Endothelial cell of umbilical vein (primary cell): ENCODE data around the gene HBS1L. TPM values are rescaled to one million over a fixed set of nuclear protein-coding genes. Genes with fewer than 3 reads are reported as not detected.

Source experiments
- BruUV-seq: library from RNA; stranded (reverse); fragments of 400-500 nt; replicated peaks from 2 replicates; lab custom pipeline; 2021; lab: Mats Ljungman, UMichigan
- CTCF ChIA-PET: fragments of 300-600, 350-600 bp; sonication (Branson Sonifier 250); formaldehyde crosslinking; loops from one replicate; lab custom pipeline; 2021; ENCODE audit warnings: antibody characterized with exemption, inconsistent platforms; lab: Charles Lee
- POLR2A ChIA-PET: fragments of 300-600, 350-600 bp; sonication (Branson Sonifier 250); formaldehyde crosslinking; loops from one replicate; lab custom pipeline; 2021; ENCODE audit warnings: antibody characterized with exemption, inconsistent platforms; lab: Charles Lee
- DNase-seq: peaks from one replicate; pipeline ENCODE4 v3.0.0-alpha.2; 2011; ENCODE audit warnings: low read depth, low spot score
- FAIRE-seq: peaks from 2 replicates; lab custom pipeline; 2011; peaks lifted over from hg19 to GRCh38; lab: Jason Lieb, UNC
- H2AFZ ChIP-seq: 2 replicates; pipeline ENCODE4 v1.6.0; 2012; ENCODE audit warnings: low read depth, low read length, control low read depth, inconsistent platforms
- H3K27ac ChIP-seq: 2 replicates; pipeline ENCODE4 v1.5.1; 2011; ENCODE audit warnings: low read depth, mild to moderate bottlenecking, control low read depth, low read length, moderate library complexity; ENCODE audit not compliant: insufficient read depth
- H3K27me3 ChIP-seq, 2 experiments: 2 replicates each; pipeline versions ENCODE4 v1.6.0 to v1.6.1; 2011; ENCODE audit warnings: low read length in 2 of 2, mixed read lengths in 1 of 2; ENCODE audit not compliant: control insufficient read depth in 2 of 2, insufficient read depth in 2 of 2
- H3K36me3 ChIP-seq, 2 experiments: 2 replicates in 1 of 2; 3 replicates in 1 of 2; pipeline ENCODE4 v1.5.1; 2011; ENCODE audit warnings: low read length in 2 of 2, mild to moderate bottlenecking in 1 of 2, moderate library complexity in 1 of 2; ENCODE audit not compliant: control insufficient read depth in 2 of 2, insufficient read depth in 2 of 2; ENCODE audit errors: extremely low read depth in 1 of 2
- H3K4me1 ChIP-seq: 3 replicates; pipeline ENCODE4 v1.5.1; 2011; ENCODE audit warnings: mild to moderate bottlenecking, low read length; ENCODE audit not compliant: control insufficient read depth, insufficient read depth; ENCODE audit errors: extremely low read depth
- H3K4me2 ChIP-seq: 2 replicates; pipeline ENCODE4 v1.6.1; 2011; ENCODE audit warnings: low read length, control low read depth, mixed read lengths; ENCODE audit not compliant: insufficient read depth
- H3K4me3 ChIP-seq, 3 experiments: fragments of 200-600 bp in 1 of 3; sonication (generic), shearing (Covaris generic) in 1 of 3; replicated peaks in 1 of 3; 2 replicates each; pipeline ENCODE4 v1.5.1; 2011 to 2016; ENCODE audit warnings: control low read depth in 3 of 3, low read length in 3 of 3, mild to moderate bottlenecking in 2 of 3, inconsistent platforms in 1 of 3, low read depth in 1 of 3, moderate library complexity in 1 of 3; ENCODE audit not compliant: insufficient read depth in 1 of 3
- H3K79me2 ChIP-seq: 2 replicates; pipeline ENCODE4 v1.6.0; 2012; ENCODE audit warnings: low read length, inconsistent platforms; ENCODE audit not compliant: control insufficient read depth, insufficient read depth
- H3K9ac ChIP-seq: replicated peaks from 2 replicates; pipeline ENCODE3; 2011; ENCODE audit warnings: low read length, control low read depth; ENCODE audit not compliant: insufficient read depth; ENCODE audit errors: extremely low read depth
- H3K9me1 ChIP-seq: replicated peaks from 3 replicates; pipeline ENCODE4 v1.6.0; 2011; ENCODE audit warnings: mild to moderate bottlenecking, low read length; ENCODE audit not compliant: control insufficient read depth, insufficient read depth; ENCODE audit errors: extremely low read depth
- H3K9me3 ChIP-seq: replicated peaks from 2 replicates; pipeline ENCODE4 v1.5.1; 2012; ENCODE audit warnings: low read length, inconsistent platforms; ENCODE audit not compliant: control insufficient read depth, insufficient read depth
- H4K20me1 ChIP-seq: replicated peaks from 2 replicates; pipeline ENCODE3; 2011; ENCODE audit warnings: mild to moderate bottlenecking, low read length; ENCODE audit not compliant: control insufficient read depth, insufficient read depth; ENCODE audit errors: extremely low read depth
- EZH2 ChIP-seq: IDR thresholded peaks from 2 replicates; pipeline ENCODE4 v1.6.1; 2012; ENCODE audit warnings: borderline replicate concordance, low read depth, mild to moderate bottlenecking, moderate library complexity, low read length, inconsistent platforms; ENCODE audit not compliant: severe bottlenecking
- FOS ChIP-seq: IDR thresholded peaks from 2 replicates; pipeline ENCODE4 v1.6.1; 2011; ENCODE audit warnings: mild to moderate bottlenecking, low read length, moderate library complexity, borderline replicate concordance; ENCODE audit not compliant: insufficient read depth
- GATA2 ChIP-seq: IDR thresholded peaks from 2 replicates; pipeline ENCODE4 v1.7.0; 2011; ENCODE audit warnings: low read depth, mild to moderate bottlenecking, moderate library complexity, mixed read lengths, low read length; ENCODE audit not compliant: insufficient read length, insufficient read depth
- JUN ChIP-seq: IDR thresholded peaks from 2 replicates; pipeline ENCODE4 v1.6.1; 2011; ENCODE audit warnings: borderline replicate concordance, low read depth; ENCODE audit not compliant: insufficient read length, insufficient read depth
- MYC ChIP-seq: IDR thresholded peaks from one replicate; pipeline ENCODE4 v1.6.1; 2011; ENCODE audit warnings: mild to moderate bottlenecking, low read depth, low read length
- POLR2A ChIP-seq: IDR thresholded peaks from 2 replicates; pipeline ENCODE4 v1.6.1; 2012; ENCODE audit warnings: low read depth, mild to moderate bottlenecking, control low read depth, low read length
- POLR2AphosphoS5 ChIP-seq: IDR thresholded peaks from 2 replicates; pipeline ENCODE4 v1.6.1; 2012; ENCODE audit warnings: low read depth, mild to moderate bottlenecking, control low read depth, low read length, moderate library complexity; ENCODE audit not compliant: insufficient read depth
- dilution Hi-C: fragments of 300-500 bp; cut with MboI; formaldehyde crosslinking; loops from one replicate; pipeline ENCODE4 v1.15.0; 2019; ENCODE audit warnings: low sequenced_read_pairs; ENCODE audit not compliant: extremely low pct_ligation_motif_present
- intact Hi-C: fragments of 100-400 bp; cut with micrococcal nuclease; formaldehyde crosslinking; loops from one replicate; pipeline ENCODE4 v1.10.0; 2022
- polyA plus RNA-seq, 4 experiments: library from polyadenylated mRNA; depleted of rRNA in 3 of 4; stranded (reverse) in 3 of 4; unstranded in 1 of 4; fragments of >200 nt; gene quantifications; 2 replicates each; pipeline versions ENCODE4 v1.2.1 to v1.2.3, GENCODE V29; 2011 to 2012; ENCODE audit warnings: missing spikeins in 1 of 4
- total RNA-seq: library from RNA; stranded (reverse); gene quantifications from 2 replicates; pipeline ENCODE4 v1.2.3, GENCODE V29; 2021
- TF ChIP-seq, protein P1 (sequence below), 2 donors: IDR thresholded peaks; 1 replicate in 1 of 2; 2 replicates in 1 of 2; pipeline ENCODE4 v1.5.1; 2011; ENCODE audit warnings: low read length in 2 of 2, mild to moderate bottlenecking in 2 of 2, moderate library complexity in 2 of 2, control low read depth in 1 of 2, inconsistent platforms in 1 of 2, low read depth in 1 of 2; ENCODE audit not compliant: insufficient read depth in 1 of 2; ENCODE audit errors: extremely low read depth in 1 of 2
- TF ChIP-seq, protein P2 (sequence below): IDR thresholded peaks from 2 replicates; pipeline ENCODE4 v1.6.1; 2011; ENCODE audit not compliant: insufficient read depth, insufficient read length

Gene HBS1L
- total and polyA plus RNA-seq, 2 donors (not counting 3 experiments of a cell fraction or from before 2014, with no cell fraction given), result 23.7 to 74.6 TPM

DNA sequence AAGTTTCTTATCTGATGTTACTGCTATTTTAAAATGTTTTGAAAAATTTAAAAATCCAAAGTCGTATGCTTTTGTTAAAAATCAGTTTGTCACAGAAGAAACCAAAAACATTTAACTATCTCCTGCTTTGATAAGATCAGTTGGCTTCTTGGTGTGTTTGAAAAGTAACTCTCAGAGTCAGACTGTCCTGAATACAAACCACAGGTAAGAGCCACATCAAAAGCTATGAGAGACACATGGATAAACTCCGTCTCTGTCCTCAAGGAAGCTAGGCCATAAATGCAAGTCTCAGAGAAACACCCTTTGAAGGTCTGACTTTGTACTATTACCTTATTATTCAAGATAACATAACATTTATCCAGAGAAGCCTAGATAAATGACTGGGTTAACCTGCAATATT lies 7.7 kb downstream of the HBS1L start:
- intact Hi-C loops (no loop called here), dilution Hi-C loops (no loop called here)
- no peaks in the 10 kb centered on the region for H3K27me3 ChIP-seq
- H3K27ac ChIP-seq, result no peak overlapping the region
- peaks cover 11% of the 10 kb centered on the region for H3K4me1 ChIP-seq
- CTCF ChIA-PET, result interaction anchor here (0.9 to 1.2 kb wide), 2 partner anchors 8 to 106 kb away, joined by 3 to 4 read pairs; partner anchors contain the start of gene HBS1L
- no peak for TF ChIP-seq JUN
- TF ChIP-seq, protein P1, sequence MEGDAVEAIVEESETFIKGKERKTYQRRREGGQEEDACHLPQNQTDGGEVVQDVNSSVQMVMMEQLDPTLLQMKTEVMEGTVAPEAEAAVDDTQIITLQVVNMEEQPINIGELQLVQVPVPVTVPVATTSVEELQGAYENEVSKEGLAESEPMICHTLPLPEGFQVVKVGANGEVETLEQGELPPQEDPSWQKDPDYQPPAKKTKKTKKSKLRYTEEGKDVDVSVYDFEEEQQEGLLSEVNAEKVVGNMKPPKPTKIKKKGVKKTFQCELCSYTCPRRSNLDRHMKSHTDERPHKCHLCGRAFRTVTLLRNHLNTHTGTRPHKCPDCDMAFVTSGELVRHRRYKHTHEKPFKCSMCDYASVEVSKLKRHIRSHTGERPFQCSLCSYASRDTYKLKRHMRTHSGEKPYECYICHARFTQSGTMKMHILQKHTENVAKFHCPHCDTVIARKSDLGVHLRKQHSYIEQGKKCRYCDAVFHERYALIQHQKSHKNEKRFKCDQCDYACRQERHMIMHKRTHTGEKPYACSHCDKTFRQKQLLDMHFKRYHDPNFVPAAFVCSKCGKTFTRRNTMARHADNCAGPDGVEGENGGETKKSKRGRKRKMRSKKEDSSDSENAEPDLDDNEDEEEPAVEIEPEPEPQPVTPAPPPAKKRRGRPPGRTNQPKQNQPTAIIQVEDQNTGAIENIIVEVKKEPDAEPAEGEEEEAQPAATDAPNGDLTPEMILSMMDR (IDR thresholded peaks at IDR 0.05; ENCODE audit: extremely low read depth in 1 of 2, insufficient read depth in 1 of 2, low read depth in 1 of 2, low read length in 2 of 2), result no peak
- no peak for TF ChIP-seq FOS
- TF ChIP-seq POLR2A, result no peak
- TF ChIP-seq EZH2, result no peak
- TF ChIP-seq, protein P2, sequence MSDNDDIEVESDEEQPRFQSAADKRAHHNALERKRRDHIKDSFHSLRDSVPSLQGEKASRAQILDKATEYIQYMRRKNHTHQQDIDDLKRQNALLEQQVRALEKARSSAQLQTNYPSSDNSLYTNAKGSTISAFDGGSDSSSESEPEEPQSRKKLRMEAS, result no peak
- TF ChIP-seq POLR2AphosphoS5, result no peak
- no peak for TF ChIP-seq GATA2
- no peak for TF ChIP-seq MYC
- H2AFZ ChIP-seq, result no peak overlapping the region
- H3K4me2 ChIP-seq, result no peak overlapping the region
- BruUV-seq, result no TSS peak
- H3K9me1 ChIP-seq, result peaks cover 2% of the 10 kb centered on the region
- DNase-seq, result no peak
- no peaks in the 10 kb centered on the region for H3K9me3 ChIP-seq
- peaks cover 2 to 7% of the 10 kb centered on the region in 2 experiments for H3K36me3 ChIP-seq
- no peak for FAIRE-seq
- POLR2A ChIA-PET, result interaction anchor here (0.6 kb wide), 2 partner anchors 19 to 34 kb away, joined by 4 to 6 read pairs; no protein-coding TSS in a partner anchor
- H3K79me2 ChIP-seq, result peaks cover 84% of the 10 kb centered on the region
- peaks cover 7% of the 10 kb centered on the region for H4K20me1 ChIP-seq
- no peak overlapping the region for H3K9ac ChIP-seq
- H3K4me3 ChIP-seq, result no peak overlapping the region
